GM23248 (cell line): ENCODE measurements around the gene THOC5.

Experiments used
- EZH2 ChIP-seq: fragments of 200-600 bp; sonication (generic); IDR thresholded peaks from 2 replicates; pipeline ENCODE4 v1.6.1; 2018; ENCODE audit warnings: antibody characterized with exemption, mild to moderate bottlenecking; ENCODE audit not compliant: insufficient read depth, poor library complexity, severe bottlenecking
- EZH2phosphoT487 ChIP-seq: fragments of 200-600 bp; sonication (generic); IDR thresholded peaks from 2 replicates; pipeline ENCODE4 v1.6.1; 2018; ENCODE audit warnings: antibody characterized with exemption, moderate library complexity, mild to moderate bottlenecking, low read depth; ENCODE audit not compliant: insufficient read depth

GRCh38 chr22:29519996-29520395 is 33.6 kb downstream of the THOC5 start:
- no peak for TF ChIP-seq EZH2
- TF ChIP-seq EZH2phosphoT487, result no peak
